SK-N-SH treated with all-trans-retinoic acid at 6 μM for 48 hours (cell line): Measurements from ENCODE around the gene PLEKHG5.

Experiments used
- TSHZ2 ChIP-seq: fragments of 250-450 bp; sonication (Bioruptor Pico); IDR thresholded peaks from 2 replicates; pipeline ENCODE4 v1.5.0; 2020; ENCODE audit warnings: mild to moderate bottlenecking, moderate library complexity
- ZC3H10 ChIP-seq: fragments of 250-450 bp; sonication (Bioruptor Pico); IDR thresholded peaks from 2 replicates; pipeline ENCODE4 v1.5.1; 2021; ENCODE audit warnings: mild to moderate bottlenecking, moderate library complexity

Gene PLEKHG5

GRCh38 chr1:6417961-6418667 is 73.4 kb downstream of the PLEKHG5 start (continued):
- TF ChIP-seq TSHZ2 (CRISPR knock-in tag) = no peak
- TF ChIP-seq ZC3H10 = no peak
